HG03039 (cell line): ENCODE measurements around the gene SLC2A4RG.
A peak's percentile ranks its signal among the peaks of the same experiment; 100 is the strongest.

Source experiments
- ATAC-seq: cut with Tn5 transposase; IDR thresholded peaks from one replicate; pipeline ENCODE4 v1.9.1; 2021; ENCODE audit warnings: mild to moderate bottlenecking, moderate library complexity; ENCODE audit not compliant: unreplicated experiment

Gene SLC2A4RG

DNA sequence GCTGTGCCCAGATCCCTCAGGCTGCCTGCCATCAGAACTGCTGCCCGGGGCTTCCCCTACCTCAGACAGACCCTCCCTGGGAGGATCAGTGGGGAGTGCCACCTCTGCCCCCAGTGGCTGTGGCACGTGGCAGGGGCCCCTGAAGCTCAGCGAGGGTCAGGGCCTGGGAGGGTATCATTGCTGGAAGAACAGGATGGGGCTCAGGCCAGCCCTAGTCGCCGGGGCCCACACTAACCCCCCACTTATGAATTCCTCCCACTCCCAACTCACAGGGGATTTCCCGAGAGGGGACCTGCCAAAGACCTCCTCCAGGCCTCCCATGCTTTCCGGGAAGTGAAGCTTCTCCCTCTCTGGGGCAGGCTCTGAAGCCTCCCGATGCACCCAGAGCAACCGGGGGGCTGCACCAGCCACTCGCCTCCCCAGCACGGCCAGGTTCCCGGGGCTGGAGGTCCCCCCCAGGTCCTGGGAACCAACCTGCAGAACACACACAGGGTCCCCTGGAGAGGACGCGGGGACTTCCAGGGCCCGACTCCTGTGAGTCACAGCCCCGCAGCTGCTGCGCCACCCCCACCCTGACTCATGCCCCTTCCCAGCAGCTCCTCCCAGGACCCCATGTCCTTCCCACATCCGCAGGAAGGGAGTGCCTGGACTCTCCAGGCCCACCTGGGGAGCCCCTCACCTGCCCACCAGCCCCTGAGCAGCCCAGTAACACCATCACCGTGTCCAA is 40.7 kb upstream of the SLC2A4RG start:
- ATAC-seq = no peak

DNA sequence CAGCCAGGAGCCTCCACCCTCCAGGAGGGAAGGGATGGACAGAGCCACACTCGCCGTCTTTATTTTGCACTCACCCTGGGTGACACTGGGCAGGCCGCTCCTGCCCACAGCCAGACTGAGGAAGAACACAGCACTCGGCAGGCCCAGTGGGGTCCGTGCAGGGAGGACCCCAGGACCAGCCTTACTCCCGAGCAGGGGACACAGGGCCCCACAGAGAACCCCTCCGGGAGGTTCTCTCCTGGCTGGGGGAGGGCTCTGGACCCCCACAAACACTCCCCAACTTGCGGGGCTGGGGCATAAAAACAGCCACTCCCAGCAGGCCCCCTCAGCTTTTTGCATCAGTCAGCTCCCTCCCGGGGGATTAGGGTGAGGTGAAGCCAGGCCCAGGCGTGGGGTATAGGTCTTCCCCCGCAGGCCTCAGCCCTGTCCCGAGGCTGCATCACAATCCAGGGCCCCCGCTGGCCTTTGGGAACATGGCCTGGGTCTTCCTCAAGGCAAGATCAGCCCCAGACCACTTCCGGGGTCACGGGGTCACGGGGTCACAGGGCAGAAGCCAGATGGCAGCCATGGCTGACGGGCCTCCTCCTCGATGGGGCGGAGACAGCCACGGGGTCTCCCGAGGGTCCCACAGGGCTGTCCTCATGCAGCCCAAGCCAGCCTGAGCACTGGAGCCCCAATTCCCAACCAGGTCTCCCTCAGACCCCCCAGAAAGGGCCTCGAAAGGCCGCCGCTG is 39.9 kb upstream of the SLC2A4RG start:
- no peak for ATAC-seq

GRCh38 chr20:63700199-63701050 is 39.2 kb upstream of the SLC2A4RG start:
- ATAC-seq = no peak

GRCh38 chr20:63701051-63701328 is 38.6 kb upstream of the SLC2A4RG start:
- ATAC-seq = no peak

- ATAC-seq = no peak
Measured at GRCh38 chr20:63701329-63702035, 38.1 kb upstream of the SLC2A4RG start.

DNA sequence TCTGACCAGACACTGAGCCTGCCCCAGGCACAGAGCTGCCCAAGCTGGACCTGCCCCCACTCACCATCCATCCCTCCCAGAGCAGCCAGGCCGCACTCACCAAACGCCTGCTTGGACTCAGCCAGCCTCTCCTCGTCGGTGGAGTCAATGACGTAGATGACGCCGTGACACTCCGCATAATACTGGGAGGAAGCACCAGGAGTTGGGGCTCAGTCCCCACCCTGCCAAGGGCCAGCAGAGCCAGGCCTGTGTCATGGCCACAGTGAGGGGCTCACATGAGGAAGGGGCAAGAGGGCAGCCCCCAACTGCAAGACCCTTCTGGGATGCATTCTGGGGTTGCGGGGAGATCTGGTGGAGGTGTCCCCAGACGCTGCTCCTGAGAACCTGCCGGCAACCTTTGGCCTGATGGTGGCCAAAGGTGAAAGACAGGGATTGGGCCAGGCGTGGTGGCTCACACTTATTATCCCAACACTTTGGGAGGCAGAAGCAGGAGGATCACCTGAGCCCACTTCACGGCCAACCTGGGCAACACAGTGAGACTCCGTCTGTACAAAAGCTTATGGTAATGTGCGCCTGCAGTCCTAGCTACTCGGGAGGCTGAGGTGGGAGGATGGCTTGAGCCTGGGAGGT is 37.4 kb upstream of the SLC2A4RG start:
- no peak for ATAC-seq

DNA sequence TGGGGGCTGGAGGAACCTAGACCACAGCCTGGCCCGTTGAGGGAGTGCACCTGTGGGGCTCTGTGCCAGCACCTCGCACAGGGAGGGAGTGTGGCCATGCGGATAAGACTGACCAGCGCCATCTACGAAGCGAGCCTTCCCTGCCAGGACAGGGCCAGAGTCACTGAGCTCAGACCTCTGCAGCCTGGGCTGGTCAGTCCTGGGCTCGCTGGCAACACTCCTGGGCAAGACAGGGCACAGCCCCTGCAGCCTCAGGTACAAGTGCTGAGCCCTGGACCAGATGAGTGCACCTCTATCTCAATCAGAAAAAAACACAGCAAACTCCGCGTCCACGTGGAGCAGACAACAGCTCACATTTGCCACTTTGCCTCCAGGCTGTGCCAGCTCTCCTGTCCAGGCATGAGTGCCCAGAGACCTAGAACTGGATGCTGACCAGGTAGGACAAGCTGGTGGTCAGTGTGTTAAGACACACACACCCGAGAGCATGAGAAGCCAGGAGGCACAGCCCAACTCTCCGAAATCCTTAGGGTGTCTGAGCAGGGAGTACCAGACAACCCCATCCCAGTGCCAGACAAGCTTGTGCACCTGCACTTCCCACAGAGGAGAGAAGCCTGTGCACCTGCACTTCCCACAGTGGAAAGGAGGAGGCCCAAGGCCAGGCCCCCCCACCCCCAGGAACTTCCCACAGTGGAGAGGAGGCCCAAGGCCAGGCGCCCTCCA is 36.7 kb upstream of the SLC2A4RG start:
- ATAC-seq = no peak

DNA sequence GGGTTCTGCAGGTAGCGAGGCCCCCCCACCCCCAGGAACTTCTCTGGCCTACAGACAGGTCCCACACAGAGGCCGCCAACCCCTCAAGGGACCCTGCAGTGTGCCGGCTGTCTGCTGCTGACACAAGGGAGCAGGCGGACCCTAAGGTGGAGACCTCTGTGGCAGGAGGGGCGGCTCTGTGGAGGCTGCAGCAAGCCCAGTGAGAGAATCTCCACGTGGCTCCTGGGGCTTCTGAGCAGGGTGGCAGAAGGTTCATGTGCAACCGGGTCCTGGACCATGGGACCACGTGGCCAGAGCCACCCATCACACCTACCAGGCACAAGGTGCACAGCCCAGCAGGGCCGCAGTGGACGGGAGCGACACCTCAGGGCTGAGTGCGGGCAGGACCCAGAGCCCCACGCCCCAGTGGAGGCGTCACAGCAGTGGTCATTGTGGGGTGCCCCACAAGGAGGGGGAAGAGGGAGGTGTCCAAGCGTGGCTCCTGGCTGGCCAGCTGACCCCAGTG is 36.1 kb upstream of the SLC2A4RG start:
- ATAC-seq = no peak

DNA sequence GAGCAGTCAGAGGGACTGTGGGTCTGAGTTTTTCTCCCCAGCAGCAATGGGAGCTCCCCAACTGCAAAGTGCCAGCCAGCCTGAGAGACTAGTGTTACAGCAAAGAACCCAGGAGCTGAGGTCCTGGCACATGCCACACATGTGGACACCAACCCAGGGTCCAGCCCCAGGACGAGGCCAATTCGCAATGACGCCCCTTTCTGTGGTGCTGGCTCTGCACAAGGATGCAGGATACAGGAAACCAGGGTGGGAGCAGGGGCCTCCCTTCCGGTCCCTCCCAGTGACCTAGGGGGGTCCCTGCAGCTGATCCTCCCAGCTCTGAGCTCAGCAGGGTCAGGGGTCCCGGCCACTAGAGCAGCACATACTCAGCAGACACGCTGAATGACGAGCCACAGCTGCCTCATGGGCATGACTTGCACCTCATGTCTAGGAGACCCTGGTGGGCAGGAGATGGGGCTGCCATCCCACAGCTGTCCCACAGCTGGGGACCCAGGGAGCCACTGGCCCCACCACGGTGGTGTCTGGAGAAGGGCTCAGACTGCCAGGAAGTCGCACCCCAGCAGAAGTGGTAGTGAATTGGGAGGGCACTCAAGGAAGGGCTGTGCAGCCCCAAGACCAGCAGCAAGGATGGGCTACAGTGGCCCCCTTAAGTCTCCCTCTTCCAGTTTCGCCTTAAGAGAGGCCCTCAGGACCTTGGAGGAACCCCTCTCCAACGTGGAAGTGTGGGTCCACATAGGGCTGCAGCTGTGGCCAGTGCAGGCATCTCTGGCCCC is 35.4 kb upstream of the SLC2A4RG start:
- ATAC-seq = no peak

- no peak for ATAC-seq
Measured at GRCh38 chr20:63704749-63705117, 34.8 kb upstream of the SLC2A4RG start.

DNA sequence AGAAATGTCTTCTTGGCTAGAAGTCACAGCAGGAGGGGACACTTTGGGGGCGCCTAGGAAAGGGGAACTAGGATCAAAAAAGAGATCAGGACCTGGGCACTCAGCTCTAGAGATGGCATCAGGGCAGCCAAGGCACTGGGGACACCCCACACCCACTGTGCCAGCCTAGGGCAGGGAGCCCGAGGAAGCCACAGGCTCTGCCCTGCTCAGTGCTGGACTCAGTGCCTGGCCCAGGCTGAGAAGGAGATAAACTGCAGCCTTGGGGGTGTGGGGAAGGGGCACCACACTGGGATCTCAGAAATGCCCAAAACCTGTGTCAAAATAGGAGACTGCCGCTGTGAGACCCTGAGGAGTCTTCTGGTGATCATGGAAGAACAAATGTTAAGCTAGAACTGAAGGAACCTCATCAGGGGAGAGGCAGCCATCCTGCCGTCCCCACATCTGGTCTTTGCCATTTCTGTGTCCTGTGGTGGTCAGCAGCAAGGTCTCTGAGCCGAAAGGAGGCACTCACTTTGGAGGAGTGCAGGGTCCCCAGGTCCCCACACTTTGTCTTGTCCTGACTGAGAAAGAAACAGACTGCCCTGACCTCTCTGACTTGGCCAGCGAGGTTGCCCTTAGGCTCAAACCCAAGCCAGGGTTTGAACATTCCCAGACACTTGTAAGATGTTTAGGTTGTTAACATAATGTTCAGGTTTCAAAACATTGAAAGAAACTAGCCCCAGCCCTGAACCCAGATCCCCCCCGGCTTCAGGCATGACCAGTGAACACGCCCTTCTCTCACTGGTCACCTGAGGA is 34.1 kb upstream of the SLC2A4RG start:
- no peak for ATAC-seq

- no peak for ATAC-seq
Measured at GRCh38 chr20:63706027-63706695, 33.4 kb upstream of the SLC2A4RG start.

DNA sequence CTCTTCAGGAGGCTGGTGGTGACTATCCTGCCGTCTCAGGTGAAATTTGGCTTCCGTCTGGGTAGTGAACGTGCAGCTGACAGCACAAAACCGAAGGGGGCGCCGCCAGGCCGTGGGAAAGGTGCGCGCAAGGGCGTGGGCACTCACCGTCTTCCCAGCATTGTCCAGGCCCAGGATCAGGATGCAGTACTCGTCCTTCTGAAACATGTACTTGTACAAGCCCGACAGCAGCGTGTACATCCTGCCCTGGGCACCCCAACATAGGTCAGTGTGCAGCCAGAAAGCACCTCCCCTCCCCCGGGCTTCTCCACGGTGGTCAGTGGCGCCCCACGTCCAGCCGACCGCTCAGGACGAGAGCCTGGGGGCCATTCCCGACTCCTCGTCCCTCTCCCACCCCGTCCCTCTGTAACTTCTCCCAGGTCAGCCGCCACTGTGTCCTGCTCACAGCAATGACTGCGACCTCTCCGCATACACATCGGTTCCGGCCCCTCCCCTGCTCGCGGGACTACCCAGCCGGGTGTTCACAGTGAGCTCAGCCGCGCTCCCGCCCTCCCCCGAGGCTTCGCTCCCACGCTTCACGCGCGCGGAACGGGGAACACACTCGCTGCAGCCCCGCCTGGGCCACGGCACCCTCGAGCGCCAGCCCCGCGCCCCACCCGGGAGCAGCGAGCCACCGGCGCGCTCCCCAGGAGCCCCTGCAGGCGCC is 32.6 kb upstream of the SLC2A4RG start:
- peak; percentile 11 for ATAC-seq

DNA sequence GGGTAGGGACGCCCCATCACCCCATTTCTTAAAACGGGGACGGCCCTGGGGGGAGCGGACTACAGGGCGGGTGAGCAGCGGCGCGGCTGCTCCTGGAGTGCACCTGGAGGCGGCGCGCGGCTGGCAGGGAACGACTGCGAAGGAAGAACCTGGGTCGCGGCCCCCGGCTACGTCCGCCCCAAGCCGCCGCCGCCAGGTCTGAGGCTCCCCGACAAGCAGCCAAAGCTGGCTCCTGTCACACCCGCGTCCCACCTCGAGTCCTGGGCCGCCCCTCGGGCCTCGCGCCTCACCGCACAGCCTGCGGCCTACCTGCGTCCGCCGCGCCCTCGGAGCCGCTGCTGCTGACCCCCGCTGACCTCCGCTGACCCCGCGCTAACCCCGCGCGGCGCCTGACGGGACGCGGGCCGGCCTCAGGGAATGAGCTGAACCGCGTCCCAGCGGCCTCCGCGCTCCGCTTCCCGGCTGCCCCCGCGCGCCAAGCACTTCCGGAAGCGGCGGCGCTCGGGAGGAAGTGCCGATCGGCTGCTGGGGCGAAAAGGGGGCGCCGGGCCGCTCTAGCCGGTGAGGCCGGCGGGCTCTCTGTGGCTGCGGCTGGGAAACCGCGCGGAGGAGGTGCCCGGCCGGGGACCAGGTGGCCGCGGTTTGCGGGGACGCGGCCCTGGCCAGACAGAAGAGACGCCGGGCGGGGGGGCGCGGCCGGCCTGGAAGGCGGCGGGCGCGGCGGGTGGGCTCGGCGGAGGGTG is 31.8 kb upstream of the SLC2A4RG start, which contains the start of the genes ARFRP1 and ZGPAT:
ARFRP1 (minus strand) TSS at position 419 of the 743 bp plus-strand sequence. CDS start 885 bp downstream, outside the sequence.
ZGPAT (plus strand) TSS at position 482 of the 743 bp plus-strand sequence. CDS start 542 bp downstream, outside the sequence.
- ATAC-seq = peak; percentile 61

GRCh38 chr20:63708301-63709148 is 31.1 kb upstream of the SLC2A4RG start:
- ATAC-seq = peak; percentile 3
